ENCODE data around the gene KRTAP5-5.
"Not testable (repeated sequence)": the region's sequence is repeated elsewhere in the genome, so short reads cannot be mapped to it uniquely, and the experiment has no call there.

KRTAP5-5 gene, protein sequence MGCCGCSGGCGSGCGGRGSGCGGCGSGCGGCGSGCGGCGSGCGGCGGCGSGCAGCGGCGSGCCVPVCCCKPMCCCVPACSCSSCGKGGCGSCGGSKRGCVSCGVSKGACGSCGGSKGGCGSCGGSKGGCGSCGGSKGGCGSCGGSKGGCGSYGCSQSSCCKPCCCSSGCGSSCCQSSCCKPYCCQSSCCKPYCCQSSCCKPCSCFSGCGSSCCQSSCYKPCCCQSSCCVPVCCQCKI

DNA sequence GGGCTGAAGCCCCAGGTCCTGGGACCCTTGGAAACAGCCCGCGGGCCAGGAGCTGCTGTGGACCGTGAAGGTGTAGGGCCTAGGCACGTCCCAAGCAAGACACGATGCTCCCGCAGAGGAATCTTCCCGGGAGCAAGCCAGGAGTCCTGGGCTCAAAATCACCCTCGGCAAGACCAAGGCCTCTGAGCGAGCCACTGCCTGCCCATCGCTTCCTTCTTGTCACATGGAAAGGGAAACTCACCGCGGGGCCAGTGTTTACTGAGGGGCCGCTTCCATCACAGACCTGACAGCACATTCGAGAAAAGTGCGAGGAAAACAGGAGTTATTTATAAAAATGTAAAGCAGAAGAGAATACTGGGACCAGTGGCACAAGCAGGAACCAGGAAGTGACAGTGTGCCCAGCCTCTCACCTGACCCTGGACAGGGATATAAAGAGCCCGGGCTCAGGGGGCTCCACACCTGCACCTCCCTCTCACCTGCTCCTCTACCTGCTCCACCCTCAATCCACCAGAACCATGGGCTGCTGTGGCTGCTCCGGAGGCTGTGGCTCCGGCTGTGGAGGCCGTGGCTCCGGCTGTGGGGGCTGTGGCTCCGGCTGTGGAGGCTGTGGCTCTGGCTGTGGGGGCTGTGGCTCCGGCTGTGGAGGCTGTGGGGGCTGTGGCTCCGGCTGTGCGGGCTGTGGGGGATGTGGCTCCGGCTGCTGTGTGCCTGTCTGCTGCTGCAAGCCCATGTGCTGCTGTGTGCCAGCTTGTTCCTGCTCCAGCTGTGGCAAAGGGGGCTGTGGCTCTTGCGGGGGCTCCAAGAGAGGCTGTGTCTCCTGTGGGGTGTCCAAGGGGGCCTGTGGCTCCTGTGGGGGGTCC is at the start of gene KRTAP5-5:
TSS of gene KRTAP5-5 (plus strand) at position 450 of the 860 bp plus-strand sequence. CDS start at position 516, 66 bp downstream.
- no peak for DNase-seq

DNA sequence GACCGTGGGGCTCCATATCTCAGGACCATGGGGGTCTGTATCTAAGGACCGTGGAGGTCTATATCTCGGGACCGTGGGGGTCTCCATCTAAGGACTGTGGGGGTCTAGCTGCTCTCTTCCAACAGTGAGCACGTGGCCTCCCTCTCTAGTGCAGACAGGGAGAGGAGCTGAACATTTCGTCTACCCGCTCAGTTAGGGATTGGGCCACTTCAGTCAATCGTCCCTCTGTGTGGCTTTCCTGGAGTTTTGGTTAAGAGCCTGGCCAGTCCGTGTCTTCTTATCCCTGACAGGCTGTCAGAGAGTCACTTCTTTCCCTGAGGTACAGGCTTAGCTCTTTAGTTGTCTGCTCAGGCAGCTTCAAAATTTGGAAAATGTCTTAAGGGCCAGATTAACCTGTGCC is 47.6 kb upstream of the KRTAP5-5 start:
- no peak for DNase-seq

DNA sequence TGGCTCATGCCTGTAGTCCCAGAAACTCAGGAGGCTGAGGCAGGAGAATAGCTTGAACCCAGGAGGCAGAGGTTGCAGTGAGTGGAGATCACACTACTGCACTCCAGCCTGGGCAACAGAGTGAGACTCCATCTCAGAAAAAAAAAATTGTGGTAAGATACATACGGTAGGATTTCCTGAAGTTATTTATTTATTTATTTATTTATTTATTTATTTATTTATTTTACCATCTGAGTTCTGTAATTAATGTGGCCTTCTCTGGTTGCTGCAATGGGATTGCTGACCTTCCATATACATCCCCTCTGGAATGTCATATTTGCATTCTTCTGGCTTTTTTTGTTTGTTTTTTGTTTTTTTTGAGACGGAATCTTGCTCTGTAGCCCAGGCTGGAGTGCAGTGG is 46.7 kb upstream of the KRTAP5-5 start:
- DNase-seq: not testable (repeated sequence)

DNA sequence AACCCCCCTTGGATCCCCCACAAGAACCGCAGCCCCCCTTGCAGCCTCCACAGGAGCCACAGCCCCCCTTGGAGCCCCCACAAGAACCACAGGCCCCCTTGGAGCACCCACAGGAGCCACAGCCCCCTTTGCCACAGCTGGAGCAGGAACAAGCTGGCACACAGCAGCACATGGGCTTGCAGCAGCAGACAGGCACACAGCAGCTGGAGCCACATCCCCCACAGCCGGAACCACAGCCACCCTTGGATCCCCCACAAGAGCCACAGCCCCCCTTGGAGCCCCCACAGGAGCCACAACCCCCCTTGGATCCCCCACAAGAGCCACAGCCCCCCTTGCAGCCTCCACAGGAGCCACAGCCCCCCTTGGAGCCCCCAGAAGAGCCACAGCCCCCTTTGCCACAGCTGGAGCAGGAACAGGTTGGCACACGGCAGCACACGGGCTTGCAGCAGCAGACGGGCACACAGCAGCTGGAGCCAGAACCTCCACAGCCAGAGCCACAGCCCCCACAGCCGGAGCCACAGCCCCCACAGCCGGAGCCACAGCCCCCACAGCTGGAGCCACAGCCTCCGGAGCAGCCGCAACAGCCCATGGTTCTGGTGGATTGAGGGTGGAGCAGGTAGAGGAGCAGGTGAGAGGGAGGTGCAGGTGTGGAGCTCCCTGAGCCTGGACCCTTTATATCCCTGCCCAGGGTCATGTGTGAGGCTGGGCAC is 44.8 kb upstream of the KRTAP5-5 start, which contains the start of gene KRTAP5-1:
TSS of gene KRTAP5-1 (minus strand) at position 623 of the 710 bp plus-strand sequence. CDS start at position 589, 34 bp downstream.
- not testable (repeated sequence) for DNase-seq

DNA sequence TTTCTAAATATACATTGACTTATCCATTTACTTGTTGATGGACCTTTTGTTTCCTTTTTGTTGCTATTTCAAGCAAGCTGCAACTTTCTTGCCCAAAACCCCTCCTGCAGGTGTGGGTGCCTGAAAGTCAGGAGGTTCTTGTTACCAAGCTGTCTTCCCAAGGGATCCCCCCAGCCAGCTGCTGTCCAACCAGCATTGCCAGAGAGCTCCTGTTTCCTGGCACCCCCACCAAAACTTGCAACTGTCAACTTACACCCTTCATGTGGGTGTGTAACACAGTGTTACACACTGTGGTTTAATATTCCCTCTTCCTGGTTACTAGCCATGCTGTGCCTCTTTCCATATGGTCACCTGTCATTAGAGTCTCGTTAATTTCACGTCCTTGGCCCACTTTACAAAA is 42.9 kb upstream of the KRTAP5-5 start:
- DNase-seq: no peak

DNA sequence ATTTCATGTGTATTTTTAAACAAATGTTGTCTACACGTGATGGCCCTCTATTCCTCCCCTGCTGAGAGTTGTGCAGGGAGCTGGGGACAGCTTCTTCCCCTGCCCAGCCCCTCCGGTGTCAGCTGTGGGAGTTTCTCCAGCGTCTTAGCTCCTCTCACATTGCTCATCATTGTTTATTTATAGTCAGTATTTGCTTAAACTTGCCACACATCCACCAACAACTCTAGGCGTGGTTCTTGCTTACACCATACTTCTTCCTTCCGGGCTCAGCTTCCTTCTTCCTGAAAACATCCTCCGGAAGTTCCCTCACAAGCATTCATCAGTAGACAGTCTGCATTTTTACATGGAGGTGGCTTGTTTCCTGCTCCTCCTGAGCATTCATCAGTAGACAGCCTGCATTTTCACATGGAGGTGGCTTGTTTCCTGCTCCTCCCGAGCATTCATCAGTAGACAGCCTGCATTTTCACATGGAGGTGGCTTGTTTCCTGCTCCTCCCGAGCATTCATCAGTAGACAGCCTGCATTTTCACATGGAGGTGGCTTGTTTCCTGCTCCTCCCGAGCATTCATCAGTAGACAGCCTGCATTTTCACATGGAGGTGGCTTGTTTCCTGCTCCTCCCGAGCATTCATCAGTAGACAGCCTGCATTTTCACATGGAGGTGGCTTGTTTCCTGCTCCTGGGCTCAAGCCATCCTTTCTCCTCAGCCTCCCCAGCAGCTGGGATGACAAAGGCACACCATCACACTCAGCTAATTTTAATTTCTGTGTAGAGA is 40.2 kb upstream of the KRTAP5-5 start:
- DNase-seq: not testable (repeated sequence)

DNA sequence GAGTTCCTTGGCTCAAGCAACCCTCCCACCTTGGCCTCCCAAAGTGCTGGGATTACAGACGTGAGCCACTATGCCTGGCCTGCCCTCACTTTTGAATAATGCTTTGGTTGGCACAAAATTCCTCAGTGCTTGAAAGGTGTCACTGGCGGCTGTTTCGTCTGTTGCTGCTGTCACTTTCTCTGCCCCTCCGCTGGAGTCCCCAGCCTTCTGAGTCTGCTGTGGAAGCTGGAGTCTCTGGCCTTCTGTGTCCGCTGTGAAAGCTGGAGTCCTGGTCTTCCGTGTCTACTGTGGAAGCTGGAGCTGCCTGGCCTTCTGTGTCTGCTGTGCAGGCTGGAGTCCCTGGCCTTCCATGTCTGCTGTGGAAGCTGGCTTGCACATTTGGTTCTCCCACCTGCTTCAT is 39.6 kb upstream of the KRTAP5-5 start:
- DNase-seq: no peak

DNA sequence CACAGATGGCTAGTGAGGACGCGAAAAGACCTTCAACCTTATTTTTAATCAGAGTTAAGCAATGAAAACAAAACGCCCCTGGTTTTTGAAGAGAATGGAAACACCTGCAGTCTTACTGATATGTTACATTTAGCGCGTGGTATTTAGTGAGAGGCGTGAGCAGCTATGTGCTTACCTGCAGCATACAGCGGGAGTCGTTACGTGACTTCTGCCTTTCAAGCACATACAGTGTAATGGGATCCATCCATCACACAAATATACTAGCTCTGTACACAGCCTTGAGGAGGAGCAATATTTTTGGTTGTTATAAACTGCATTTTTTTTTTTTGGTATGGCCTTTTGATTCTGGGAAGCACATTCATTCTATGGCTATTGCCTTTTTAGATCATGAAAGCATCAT is 36.9 kb upstream of the KRTAP5-5 start:
- DNase-seq: no peak

DNA sequence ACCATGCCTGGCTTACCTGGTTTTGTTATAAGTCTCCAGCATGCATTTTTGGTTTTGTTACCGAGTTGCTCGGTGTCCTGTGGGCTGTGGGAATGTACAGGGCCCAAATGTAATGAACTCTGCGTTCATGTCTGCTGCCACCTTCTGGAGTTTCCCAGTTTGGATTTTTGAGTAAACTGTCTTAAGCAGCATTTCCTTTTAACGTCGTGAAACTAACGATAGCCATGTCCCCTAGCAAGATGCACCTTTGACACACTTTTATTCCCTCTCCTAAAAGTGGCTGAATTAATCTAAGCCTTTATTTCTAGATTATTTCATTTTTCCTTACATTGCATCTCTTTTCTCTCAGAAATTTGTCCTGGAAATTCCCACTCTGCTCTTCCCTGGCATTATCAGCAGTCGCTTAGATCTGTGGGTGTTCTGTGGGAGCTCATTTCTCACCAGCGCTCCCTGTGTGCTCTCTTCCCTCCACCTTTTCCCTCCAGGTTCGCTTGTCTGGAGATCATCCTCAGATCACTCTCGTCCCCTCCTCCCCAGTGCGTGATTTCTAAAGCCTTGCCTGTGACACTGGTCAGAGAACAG is 33.5 kb upstream of the KRTAP5-5 start:
- DNase-seq: not testable (repeated sequence)

DNA sequence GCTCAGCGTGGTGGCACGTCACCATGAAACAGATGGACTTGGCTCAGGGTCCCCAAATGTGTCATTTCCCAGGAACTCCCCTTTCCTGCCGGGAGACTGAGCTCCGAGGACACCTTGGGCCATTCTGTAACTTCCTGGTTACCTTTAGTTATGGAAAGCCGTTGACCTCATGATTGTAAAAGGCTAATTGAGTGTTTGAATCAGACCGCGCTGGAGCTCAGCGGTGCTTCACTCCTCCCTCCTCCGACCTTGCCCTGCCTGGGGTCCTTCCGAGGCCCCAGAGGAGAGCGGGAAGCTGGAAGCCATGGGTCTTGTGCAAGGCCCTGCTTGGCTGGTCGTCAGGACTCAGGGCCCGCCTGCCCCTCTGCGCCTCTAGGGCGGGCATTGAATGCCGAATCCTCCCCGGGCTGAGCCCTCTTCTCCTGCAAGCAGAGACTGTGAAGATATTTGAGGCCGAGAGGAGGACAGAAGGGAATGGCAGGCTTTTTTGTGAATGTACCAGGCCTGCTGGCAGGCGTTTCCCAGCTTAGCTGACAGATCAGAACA is 32.9 kb upstream of the KRTAP5-5 start:
- not testable (repeated sequence) for DNase-seq

DNA sequence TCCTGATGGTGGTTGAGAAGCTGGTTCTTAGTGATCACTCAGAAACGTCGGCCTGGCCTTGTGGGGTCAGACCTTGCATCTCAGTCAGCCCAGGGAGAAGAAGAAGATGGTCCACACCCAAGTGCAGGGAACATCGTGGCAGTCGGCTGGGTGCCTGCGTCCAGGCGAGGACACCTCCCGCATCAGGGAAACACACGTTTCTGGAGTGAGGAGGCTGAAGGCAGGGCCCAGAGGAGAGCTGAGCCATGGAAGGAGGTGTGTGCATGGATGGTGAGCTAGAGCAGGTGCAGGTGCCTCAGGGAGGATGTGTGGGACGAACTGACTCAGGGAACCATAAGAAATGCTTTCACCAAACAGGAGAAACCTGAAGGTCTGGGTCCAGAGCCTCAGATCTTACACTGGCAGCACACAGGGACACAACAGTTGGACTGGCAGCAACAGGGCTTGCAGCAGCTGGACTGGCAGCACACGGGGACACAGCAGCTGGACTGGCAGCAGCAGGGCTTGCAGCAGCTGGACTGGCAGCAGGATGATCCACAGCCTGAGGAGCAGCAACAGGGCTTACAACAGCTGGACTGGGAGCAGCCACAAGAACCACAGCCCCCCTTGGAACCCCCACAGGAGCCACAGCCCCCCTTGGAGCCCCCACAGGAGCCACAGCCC is 32.1 kb upstream of the KRTAP5-5 start:
- DNase-seq: no peak

DNA sequence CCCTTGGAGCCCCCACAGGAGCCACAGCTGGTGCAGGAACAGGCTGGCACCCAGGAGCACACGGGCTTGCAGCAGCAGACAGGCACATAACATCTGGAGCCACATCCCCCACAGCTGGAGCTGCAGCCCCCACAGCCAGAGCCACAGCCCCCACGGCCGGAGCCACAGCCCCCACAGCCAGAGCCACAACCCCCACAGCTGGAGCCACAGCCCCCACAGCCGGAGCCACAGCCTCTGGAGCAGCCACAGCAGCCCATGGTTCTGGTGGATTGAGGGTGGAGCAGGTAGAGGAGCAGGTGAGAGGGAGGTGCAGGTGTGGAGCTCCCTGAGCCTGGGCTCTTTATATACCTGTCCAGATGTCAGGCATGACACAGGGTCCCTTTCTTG is 31.6 kb upstream of the KRTAP5-5 start, which contains the start of gene KRTAP5-2:
TSS of gene KRTAP5-2 (minus strand) at position 301 of the 387 bp plus-strand sequence. CDS start at position 257, 44 bp downstream.
- no peak for DNase-seq

DNA sequence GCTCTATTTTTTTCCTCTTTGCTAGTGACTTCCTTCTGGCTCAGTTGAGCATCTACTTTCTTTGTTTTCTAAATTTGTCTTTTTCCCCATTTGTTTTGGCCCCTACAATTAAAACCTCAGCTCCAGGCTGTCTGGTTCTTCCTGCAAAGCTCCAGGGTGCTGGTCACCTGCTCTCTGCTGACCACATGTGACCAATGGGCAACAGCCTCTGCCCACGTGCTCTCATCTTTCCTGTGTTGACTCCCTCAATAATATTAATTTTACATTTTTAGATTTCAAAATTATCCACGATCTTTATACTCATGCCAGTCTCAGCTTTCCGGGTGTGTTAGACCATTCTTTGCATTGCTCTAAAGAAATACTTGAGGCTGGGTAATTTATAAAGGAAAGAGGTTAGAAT is 31.2 kb upstream of the KRTAP5-5 start:
- DNase-seq: not testable (repeated sequence)

DNA sequence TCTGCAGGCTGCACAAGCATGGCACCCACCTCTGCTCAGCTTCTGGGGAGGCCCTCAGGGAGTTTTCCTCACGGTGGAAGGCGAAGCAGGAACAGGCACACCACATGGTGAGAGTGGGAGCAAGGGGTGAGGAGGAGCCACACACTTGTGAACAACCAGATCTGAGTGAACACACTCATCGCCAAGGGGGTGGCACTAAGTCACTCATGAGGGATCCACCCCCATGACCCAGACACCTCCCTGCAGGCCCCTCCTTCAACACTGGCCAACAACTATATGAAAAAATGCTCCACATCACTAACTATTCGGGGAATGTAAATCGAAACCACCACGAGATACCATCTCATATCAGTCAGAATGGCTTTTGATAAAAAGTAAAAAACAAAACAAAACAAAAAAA is 30.8 kb upstream of the KRTAP5-5 start:
- no peak for DNase-seq

DNA sequence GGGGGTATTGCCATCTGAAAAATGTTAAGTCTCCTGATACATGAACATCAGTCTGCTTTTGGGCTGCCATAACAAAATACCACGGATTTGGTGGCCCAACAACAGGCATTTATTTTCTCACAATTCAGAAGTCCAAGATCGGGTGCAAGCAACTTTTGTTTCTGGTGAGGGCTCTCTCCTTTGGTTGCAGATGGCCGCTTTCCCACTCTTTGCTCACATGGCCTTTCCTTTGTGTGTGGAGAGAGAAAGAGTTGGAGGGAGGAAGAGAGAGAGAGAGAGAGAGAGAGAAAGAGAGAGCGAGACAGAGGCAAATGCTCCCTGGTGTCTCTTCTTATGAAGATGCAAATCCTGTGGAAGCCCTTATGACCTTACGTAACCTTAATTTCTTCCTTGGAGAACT is 28.9 kb upstream of the KRTAP5-5 start:
- no peak for DNase-seq

DNA sequence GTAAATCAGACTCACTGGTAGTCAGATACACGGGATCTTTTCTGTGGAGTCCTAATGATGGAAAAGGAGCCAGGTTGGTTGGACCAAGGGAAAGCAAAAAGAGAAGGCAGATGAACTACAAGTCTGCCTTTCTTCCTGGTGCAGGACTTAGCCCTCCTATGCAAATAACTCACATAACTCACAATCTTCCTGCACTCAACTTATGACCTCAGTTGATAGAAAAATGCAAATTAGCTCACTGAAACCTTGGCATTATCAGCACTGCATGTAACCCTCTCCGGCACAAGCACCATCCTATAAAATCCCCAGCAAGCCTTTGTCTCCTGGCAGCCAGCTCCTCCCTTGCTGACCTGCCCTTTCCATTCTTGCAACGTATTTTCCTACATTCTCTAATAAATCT is 27.9 kb upstream of the KRTAP5-5 start:
- DNase-seq: not testable (repeated sequence)

DNA sequence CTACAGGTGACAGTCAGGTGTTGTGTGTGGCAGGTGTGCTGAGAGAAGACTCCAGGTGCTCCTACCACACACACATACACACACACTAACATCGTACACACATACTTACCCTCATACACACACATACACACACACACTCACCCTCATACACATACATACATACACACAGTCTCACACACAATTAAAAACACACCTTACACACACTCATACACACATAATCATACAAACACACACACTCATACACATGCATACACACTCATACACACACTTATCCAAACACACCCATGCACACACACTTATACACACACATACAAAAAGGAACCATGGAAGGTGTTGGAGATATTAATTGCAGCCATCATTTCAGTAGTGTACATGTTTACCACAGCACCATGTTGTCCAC is 25.9 kb upstream of the KRTAP5-5 start:
- no peak for DNase-seq

DNA sequence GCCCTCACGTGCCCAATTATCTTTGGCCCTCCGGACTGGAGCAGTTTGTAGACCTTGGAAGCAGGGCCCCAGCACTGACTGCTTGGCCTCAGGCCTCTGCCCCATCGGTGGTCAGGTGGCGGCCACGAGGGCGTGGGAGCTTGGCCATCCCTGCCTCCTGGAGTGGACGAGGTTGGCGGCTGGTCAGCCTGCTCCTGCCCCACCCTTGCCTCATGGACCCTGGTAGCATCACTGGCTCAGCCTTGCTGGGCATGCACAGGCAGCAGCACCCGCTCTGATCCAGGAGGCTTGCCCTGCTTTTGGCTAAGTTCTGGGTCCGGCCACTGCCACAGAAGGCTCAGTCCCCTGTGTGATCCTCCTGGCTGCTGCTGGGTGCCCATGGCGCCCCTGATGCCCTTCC is 25.4 kb upstream of the KRTAP5-5 start:
- no peak for DNase-seq

DNA sequence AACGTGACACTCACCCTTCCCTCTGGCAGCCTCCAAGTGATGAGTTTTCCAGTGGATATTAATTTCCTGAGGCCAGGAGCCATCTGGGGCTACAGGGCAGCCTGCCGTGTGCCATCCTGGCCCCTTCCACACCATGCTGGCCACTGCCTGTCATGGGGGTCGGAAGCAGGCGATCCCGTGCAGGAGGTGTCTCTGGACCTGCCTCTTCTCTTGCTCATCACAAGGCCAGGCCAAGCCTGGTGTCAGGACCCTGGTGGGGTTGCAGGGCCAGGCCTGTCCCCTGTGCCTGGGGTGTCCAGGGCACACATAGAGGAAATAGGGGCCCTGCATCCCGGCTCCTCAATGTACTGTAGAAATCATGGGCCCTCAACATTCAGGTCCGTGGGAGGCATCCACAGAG is 24.9 kb upstream of the KRTAP5-5 start:
- DNase-seq: no peak

DNA sequence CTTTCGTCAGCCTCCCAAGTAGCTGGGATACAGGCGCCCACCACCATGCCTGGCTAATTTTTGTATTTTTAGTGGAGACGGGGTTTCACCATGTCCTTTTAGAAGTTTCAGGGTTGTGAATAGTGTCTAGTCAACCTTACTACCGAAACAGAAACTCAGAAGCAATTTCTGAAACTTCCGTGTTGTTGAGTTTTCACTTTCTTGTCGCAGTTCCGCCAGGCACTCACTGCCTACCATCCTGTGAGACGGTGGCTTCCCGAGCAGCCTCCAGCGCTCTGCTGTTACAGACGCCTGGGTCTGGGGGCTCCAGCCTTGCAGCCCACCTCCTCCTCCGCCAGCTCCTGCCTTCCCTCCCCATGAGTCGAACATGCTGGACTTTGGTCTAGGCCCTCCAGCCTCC is 23.7 kb upstream of the KRTAP5-5 start:
- DNase-seq: not testable (repeated sequence)

DNA sequence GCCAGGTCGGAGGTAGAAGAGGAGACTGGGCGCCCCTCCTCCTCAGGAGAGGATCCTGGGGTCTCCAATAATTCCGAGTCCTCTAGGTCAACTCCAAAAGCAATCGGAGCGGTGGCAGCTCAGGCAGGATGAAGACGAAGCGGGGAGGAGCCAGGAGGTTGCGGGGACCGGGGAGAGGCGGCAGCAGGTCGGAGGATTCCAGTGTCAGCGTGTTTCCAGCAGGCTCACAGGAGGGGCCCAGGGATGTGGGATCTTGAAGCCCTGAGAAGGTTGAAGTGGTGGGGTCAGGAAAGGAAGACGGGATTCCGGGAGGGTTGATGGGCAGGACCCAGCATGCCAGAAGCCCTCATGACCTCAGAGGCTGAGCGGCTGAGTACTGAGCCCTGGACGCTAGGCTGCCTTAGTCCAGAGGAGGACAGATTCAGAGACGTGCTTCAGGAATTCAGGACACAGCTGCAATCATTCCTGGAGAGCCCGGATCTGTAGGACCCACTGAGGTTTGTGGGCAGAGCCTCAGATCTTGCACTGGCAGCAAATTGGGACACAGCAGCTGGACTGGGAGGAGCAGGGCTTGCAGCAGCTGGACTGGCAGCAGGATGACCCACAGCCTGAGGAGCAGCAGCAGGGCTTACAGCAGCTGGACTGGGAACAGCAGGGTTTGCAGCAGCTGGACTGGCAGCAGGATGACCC is 22.3 kb upstream of the KRTAP5-5 start:
- not testable (repeated sequence) for DNase-seq
